GM18873 (cell line): ENCODE data around the gene SLC39A5.
"Not testable (repeated sequence)": the region's sequence is repeated elsewhere in the genome, so short reads cannot be mapped to it uniquely, and the experiment has no call there.

Source experiments
- ATAC-seq: cut with Tn5 transposase; IDR thresholded peaks from one replicate; pipeline ENCODE4 v1.9.1; 2021; ENCODE audit warnings: mild to moderate bottlenecking, moderate library complexity, moderate number of reproducible peaks; ENCODE audit not compliant: unreplicated experiment, low FRiP score

Gene SLC39A5

DNA sequence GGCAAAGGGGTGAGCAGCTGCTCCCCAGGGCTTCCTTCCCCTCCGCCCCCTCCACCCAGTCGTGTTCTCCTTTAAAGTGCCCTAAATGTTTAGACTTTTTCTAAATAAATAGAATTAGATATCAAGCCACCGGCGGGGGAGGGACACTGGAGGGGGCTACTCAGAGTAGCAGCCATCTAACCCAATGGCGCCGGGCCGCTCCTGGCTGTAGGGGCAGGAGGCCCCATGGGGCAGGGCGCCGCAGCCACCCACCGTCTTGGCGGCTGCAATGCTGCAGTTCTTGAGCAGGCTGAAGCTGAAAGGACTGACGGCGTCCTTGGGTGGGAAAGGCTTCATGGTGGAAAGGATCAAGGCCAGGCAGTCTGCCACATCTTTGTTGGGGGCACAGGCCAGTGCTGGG lies 13.1 kb downstream of the SLC39A5 start:
- ATAC-seq = no peak

DNA sequence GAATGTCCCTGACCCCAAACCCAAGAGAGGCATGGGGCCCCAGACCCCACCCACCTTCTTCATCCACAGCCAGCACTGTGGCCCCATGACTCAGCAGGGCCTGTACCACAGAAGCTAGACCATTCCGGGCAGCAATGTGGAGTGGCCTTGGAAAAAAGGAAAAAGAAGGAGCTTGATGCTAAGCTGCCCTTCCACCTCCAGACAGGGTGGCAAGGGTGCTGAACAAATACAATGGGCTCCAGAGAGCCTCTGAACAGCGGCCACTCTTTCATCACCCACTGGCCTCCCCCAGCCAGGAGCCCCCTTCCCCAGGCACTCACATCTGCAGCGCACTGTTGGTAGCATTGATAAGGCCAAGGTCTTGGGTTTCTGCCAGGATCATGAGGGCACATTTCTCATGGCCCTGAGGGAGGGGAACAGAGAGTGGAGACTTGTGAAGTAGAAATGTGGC lies 13.9 kb downstream of the SLC39A5 start:
- ATAC-seq = no peak

DNA sequence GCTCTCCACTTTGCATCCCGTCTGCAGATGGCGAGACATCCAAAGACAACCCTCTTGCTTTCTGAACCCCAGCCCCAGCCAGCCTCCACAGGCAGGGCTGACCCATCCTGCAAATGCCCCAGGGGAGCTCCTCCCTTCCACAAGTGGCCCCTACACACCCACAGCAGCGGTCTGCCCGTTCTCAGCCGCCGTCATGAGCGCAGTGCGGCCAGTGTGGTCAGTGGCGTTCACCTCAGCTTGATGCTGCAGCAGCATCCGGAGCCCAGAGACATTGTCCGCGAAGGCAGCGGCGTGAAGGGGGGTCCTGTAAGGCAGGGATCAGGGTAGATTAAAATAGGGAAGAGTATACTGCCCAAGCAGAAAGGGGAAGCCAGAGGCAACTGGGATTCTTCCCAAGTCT lies 14.6 kb downstream of the SLC39A5 start:
- ATAC-seq = no peak

DNA sequence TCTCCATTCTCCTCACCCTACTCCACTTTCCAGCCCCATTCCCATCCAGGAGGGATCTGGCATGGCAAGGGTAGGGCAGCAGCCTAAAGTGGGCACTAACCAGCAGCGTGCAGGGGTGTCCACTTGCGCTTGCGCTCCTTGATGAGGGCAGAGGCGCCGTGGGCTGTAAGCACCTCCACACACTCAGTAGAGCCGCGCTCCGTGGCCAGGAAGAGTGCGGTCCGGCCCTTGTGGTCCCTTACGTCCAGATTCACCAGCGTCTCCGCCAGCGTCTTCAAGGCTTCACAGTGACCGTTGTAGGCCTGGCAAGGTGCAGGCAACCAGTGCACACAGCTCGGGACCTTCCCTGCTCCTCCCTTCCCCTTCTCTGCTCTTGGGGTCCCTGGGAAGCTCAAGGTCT lies 18.1 kb downstream of the SLC39A5 start:
- ATAC-seq = no peak

DNA sequence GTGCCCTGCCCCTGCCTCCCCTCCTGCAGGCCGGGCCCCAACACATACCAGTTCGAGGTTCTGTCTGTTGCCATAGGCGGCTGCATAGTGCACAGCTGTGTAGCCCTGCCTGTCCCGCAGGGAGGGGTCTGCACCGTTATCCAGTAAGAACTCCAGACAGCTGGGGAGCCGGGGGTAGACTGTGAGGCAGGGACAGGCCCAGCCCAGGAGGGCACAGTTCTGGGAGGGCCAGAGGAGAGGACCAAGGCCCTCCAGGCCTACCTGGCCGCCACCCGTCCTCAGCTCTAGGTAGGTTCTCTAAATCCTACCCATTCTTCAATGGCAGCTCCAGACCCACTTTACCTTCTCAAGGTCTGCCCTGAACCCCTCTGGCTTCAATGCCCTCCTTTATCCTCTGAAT lies 18.9 kb downstream of the SLC39A5 start:
- ATAC-seq = no peak

DNA sequence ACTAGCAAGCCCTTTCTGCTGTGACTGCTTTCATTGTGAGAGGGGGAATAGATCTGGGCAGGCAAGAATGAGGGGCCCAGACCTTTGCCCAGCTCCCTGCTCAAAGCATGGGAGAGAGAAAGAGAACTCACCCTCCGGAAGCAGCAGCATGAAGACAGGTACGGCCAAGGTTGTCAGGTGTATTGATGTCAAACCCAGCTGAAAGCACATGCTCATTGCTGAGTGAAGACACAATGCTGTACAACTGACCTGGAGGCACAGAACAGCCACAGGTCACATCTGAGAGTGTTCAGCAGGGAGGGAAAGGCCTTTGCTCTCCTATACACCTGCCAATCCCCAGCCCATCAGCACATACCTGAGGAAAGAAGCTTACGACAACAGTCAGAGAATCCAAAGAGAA lies 22.8 kb downstream of the SLC39A5 start:
- ATAC-seq = no peak

DNA sequence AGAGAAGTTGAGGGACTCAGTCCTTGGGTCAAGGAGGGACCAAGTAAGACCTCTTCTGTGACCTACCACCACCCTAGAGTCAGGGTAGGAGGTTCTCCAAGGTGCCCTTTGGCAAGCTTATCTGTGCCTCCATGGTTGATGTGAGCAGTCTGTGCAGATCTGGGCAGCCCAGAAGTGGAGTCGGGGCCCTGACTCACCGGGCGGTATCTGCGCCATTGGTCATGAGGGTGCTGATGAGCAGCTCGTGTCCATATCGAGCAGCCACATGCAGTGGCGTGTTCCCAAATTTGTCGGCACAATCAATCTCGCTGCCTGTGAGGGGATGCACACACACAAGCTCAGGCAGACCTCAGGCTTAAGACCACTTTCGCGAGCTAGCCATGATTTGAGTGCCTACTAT lies 23.2 kb downstream of the SLC39A5 start:
- no peak for ATAC-seq

DNA sequence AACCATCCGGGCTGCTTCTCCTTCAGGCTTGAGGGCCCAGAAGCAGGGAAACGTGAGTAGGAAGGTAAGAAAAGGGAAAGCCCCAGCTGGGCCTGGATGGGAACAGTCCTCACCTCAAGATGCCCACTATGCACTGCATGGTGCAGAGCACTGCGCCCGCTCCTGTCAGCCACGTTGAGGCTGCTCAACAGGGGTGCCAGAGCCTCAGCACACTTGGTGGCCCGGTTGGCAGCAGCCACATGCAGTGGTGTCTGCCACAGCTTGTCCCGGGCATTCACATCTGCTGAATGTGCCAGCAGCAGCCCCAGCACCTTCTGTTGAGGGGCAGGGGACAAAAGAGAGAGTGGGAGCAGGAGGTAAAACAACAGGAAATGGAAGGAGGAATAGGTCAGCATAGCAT lies 25.8 kb downstream of the SLC39A5 start:
- ATAC-seq = no peak

DNA sequence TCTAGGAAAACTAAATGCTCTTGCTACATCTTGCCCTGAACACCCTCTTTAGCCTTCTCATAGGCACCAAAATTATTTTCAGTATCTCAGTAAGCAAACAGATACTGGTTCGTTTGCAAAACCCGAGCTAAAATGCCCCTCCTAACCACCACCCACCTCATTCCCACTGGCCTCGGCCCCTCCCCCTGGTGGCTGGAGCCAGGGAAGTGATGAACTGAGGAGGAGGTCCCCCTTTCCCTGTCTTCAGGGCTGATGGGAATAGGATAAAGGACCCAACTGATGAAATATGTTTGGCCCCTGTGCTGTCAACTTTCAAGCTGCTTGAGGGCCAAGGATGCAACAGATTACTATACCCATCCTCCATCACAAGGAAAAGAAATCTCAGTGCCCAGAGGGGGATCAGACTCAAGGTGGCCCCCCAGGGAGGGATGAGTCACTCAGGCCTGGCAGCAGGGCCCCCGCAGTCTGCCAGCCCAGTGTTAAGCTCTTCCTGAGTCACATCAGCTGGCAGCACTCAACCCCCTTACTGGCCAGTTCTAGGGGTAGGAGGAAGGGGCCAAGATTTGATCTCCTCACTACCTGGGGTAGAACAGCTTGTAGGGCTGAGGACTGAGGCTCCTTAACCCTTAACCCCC lies 26.6 kb downstream of the SLC39A5 start:
- ATAC-seq = no peak

DNA sequence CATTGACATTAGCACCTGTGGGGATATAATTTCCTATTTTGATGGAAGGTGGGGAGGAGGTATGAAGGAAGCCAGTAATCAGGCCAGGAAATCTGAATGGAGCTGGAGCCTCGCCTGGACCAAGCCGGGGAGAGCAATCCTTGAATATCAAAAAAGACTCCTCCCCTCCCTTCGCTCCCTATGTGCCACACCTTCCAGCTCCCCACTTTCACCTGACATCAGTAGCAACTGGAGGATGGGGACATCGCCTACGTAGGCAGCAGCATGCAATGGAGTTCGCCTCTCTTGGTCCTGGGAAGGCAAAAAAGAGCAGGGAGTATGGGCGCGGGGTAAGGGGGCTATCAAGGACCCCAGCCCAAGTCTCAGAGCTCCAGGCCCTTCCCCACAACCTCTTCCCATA lies 27.2 kb downstream of the SLC39A5 start:
- ATAC-seq = no peak

DNA sequence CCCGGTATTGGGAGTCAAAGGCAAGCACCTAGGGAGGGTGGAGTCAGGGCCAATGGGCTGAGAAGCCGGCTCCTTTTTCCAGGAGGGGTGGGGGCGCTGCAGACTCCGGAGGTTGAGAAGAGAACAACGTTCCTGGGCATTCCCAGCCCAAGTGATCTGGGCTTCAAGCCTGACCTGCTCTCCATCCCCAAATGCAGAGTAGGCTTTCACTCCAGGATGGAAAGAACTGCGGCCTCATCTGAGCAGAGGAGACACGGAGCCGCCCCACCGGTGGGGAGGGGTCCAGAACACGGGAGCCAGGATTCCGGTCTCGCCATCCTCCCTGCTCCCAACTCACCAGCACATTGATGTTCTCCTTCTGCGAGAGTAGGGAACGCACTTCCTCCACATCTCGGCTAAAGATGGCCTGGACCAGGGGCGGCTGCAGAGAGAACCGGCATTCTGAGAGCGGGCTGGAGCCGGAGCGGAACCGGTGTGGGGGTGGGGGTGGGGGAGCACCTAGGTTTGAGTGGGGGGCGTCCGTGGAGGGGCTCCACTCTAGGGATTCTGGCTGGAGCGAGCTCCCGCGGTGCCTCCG lies 27.7 kb downstream of the SLC39A5 start:
- no peak for ATAC-seq

DNA sequence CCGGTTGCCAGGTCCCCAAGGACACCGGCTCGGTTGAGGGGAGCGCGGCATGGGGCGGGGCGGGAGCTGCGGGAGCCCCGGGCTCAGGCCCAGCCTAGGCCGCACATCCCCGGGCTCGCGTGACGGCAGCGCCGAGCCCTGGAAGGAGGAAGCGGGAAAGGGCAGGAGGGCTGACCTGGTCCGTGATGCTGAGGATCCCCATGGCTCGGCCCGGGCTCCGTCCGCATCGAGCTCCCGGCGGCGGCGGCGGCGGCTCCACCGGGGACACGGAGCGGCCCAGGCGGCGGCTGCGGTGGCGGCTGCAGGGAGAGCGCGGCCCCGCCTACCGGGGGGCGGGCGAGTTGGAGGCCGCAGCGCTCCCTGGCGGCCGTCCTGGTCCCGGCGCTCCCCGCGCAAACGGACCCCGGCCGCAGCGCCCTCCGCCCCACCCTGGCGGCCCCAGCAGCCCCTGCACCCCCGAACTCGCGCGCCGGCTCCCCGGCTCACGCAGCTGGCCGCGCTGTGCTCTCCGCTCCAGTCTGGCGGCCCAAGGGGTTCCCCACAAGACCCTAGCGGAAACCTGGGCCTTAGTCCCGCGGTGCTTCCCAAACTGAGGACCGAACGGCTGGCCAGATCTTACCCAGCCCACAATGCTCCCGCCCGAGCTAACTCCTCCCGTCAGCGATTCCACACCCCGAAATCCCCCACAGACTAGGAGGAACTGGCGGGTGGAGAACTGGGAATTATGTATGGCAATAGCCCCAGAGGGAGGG lies 28.4 kb downstream of the SLC39A5 start, which contains the start of gene ANKRD52:
Gene ANKRD52 (minus strand): TSS at position 317 of the 752 bp plus-strand sequence. CDS start 115 bp downstream, at position 202.
- peak; percentile 58 for ATAC-seq

DNA sequence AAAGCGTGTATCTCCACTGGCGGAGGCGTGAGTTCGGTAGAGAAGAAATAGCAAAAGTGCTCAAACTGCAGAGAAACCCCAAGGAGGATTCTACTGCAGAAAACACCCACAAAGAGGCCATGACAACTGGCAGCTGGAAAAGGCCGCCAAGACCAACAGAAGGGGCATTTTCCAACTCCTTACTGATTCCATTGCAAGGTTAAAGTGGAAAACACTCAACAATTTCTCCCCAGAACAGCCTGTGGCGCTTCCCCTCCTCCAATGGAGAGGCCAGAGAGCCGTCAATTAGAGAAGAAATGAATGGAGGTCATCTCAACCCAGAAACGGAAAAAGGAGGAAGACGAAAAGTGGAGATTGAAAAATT lies 29.0 kb downstream of the SLC39A5 start:
- ATAC-seq = no peak

DNA sequence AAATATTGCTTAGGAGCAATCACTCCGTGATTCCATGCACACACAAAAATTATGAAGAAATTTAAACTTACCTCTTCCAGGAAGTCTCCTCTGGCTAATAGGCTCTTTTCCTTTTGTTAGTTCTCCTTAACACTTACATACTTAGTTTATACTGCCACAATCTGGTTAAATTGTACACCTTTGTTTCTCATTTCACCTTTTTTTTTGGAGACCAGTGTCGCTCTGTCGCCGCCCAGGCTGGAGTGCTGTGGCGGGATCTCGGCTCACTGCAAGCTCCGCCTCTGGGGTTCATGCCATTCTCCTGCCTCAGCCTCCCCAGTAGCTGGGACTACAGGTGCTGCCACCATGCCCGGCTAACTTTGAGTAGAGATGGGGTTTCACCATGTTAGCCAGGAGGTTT lies 30.5 kb downstream of the SLC39A5 start:
- ATAC-seq = no peak

DNA sequence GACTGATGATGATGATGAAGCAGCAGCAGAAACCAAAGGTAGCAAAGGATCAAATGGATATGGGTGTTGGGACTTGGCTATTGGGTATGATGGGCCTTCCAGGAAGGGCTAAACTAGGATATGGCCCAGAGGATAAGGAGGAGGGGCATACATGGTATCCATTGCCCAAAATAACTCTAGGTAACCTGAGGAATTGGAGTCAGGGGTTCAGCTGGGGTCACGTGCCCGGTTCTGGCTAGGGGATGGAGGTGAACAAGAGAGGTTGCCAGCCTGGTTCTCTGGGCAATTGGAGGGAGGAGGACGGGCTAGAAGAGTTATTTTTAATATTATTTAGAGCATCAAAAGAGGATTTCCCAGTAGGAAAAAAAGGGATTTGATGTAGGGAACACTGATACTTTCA lies 31.1 kb downstream of the SLC39A5 start:
- ATAC-seq = no peak

DNA sequence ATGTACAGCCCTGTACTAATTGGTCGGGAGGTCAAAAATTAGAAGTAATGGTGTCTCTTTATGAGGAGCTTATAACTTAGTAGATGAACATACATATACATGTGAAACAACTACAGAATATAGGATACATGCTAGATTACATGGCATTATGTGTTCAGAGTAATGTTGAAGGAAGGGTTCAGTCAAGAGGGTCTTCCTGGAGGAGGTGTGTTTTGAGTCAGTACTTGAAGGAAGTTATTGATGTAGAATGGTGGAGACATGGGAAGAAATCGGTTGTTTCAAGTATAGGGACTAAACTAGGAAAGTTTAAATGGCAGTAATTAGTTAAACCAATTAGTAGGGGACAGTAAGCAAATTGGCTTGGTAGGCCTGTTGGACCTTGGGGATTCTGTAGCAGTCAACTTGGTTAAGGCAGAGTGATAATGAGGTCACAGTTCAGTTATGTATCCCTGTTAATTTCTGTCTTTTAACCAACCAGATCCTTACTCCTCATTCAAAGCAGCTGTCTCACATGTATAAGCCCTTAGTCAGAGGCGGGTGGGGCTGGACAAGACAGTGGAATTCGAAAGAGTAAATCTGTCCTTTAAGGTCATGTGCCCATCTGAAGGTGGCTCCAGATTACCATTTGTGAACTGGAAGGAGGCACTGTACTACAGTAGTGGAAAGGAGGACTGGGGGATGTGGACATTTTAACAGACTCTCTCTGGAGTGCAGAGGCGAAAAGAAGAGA lies 31.8 kb downstream of the SLC39A5 start:
- ATAC-seq = no peak

DNA sequence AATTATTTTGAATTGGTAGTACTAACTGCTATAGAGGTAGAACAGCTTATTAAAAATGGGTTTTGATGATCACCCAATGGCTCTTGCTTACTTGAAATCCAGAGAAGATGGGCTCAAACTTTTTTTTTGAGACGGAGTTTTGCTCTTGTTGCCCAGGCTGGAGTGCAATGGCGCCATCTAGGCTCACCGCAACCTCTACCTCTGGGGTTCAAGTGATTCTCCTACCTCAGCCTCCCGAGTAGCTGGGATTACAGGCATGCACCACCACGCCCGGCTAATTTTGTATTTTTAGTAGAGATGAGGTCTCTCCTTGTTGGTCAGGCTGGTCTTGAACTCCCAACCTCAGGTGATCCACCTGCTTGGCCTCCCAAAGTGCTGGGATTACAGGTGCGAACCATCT lies 33.1 kb downstream of the SLC39A5 start:
- ATAC-seq = not testable (repeated sequence)

DNA sequence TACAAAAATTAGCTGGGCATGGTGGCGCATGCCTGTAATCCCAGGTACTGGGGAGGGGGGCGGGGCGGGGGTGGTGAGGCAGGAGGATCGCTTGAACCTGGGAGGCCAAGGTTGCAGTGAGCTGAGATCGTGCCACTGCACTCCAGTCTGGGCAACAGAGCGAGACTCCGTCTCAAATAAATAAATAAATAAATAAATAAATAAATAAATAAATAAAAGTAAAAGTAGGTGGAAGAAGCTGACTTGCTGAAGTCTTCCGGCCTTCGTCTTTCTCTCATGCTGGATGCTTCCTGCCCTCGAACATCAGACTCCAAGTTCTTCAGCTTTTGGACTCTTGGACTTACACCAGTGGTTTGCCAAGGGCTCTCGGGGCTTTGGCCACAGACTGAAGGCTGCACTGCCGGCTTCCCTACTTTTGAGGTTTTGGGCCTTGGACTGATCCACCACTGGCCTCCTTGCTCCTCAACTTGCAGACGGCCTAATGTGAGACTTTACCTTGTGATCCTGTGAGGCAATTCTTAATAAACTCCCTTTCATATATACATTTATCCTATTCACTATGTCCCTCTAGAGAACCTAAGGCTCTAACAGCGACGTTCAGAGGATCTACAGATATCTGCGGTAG lies 36.3 kb downstream of the SLC39A5 start:
- ATAC-seq = not testable (repeated sequence)

DNA sequence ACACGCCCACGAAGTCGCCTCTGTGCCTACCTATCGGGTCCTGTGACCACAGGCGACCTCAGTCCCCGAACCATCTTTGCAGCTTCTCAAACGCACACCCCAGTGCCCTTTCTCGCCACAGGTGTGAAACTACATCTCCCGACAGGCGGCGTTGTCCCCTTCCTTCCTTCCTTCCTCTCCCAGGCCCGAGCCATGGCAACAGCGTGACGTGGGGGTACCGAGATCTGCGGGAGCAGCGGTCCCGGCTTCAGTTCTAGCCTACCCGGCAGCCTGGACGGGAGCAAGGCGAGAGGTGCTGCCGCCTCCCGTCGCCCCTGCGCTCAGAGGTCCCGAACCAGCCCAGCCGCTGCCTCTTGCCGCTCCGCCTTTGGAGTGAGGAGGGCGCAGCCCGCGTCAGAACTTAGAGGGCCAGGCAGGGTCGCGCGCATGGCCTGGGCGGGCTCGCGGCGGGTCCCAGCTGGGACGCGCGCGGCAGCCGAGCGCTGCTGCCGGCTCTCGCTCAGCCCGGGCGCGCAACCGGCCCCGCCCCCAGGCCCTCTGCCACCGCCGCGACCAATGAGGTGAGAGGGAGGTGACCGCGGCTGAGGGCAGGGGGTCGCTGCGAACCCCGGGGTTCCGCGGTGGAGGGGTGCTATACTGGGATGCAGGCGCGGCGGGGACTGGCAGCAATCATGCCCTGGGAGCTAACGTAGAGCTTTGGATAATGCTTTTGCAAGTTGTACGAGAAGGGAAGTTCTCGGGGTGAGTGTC lies 37.0 kb downstream of the SLC39A5 start, which contains the start of gene COQ10A:
Gene COQ10A (plus strand): TSS at position 250 of the 750 bp plus-strand sequence. CDS start 177 bp downstream, at position 427.
- ATAC-seq = peak; percentile 61
